GM18507 (cell line): ENCODE data around the gene LARP1B.
"Not testable (repeated sequence)": the region's sequence is repeated elsewhere in the genome, so short reads cannot be mapped to it uniquely, and the experiment has no call there.

Experiments
- DNase-seq: peaks from one replicate; pipeline ENCODE4 v3.0.0; 2011; ENCODE audit warnings: low read depth; ENCODE audit not compliant: insufficient read length; ENCODE audit errors: extremely low spot score
- FAIRE-seq: peaks from 2 replicates; lab custom pipeline; 2011; peaks lifted over from hg19 to GRCh38; lab: Jason Lieb, UNC

LARP1B gene

GRCh38 chr4:128258166-128258565, 197.1 kb downstream of the LARP1B start:
- not testable (repeated sequence) for DNase-seq, FAIRE-seq

DNA sequence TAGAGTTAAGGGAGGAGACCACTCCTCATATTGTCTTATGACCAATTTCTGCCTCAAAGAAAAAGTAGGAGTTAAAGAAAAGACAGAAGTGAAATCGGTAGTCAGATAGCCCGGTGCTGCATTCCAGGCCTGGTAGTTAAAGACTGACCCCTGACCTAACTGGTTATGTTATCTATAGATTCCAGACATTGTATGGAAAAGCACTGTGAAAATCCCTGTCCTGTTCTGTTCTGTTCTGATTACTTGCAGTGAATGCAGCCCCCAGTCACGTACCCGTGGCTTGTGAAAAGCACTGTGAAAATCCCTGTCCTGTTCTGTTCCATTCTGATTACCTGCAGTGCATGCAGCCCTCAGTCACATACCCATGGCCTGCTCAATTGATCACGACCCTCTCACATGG, 198.8 kb downstream of the LARP1B start:
- not testable (repeated sequence) for DNase-seq, FAIRE-seq
